HG02763 (cell line): ENCODE data around the gene LOXL4.

Experiments used
- ATAC-seq: cut with Tn5 transposase; IDR thresholded peaks from one replicate; pipeline ENCODE4 v1.9.1; 2021; ENCODE audit warnings: mild to moderate bottlenecking, moderate library complexity; ENCODE audit not compliant: unreplicated experiment

The LOXL4 gene

GRCh38 chr10:98265403-98266378, 2.3 kb downstream of the LOXL4 start:
- no peak for ATAC-seq

- ATAC-seq = no peak
Measured at GRCh38 chr10:98264378-98265065, 3.5 kb downstream of the LOXL4 start.

- no peak for ATAC-seq
Measured at GRCh38 chr10:98263088-98263487, 4.9 kb downstream of the LOXL4 start.

GRCh38 chr10:98262571-98262970, 5.4 kb downstream of the LOXL4 start:
- ATAC-seq = no peak

- no peak for ATAC-seq
Measured at GRCh38 chr10:98261436-98262277, 6.3 kb downstream of the LOXL4 start.

- no peak for ATAC-seq
Measured at GRCh38 chr10:98260752-98261151, 7.2 kb downstream of the LOXL4 start.

GRCh38 chr10:98260350-98260749, 7.6 kb downstream of the LOXL4 start:
- no peak for ATAC-seq

GRCh38 chr10:98259606-98260315, 8.2 kb downstream of the LOXL4 start:
- no peak for ATAC-seq

GRCh38 chr10:98258683-98259454, 9.1 kb downstream of the LOXL4 start:
- ATAC-seq = no peak

GRCh38 chr10:98257961-98258360, 10.0 kb downstream of the LOXL4 start:
- ATAC-seq = no peak

GRCh38 chr10:98257198-98257597, 10.8 kb downstream of the LOXL4 start:
- no peak for ATAC-seq

GRCh38 chr10:98256692-98257091, 11.3 kb downstream of the LOXL4 start:
- ATAC-seq = no peak

GRCh38 chr10:98255146-98255877, 12.7 kb downstream of the LOXL4 start:
- no peak for ATAC-seq

GRCh38 chr10:98254234-98254974, 13.6 kb downstream of the LOXL4 start:
- ATAC-seq = no peak

GRCh38 chr10:98253499-98253898, 14.5 kb downstream of the LOXL4 start:
- no peak for ATAC-seq

- ATAC-seq = no peak
Measured at GRCh38 chr10:98252464-98252863, 15.5 kb downstream of the LOXL4 start.

- ATAC-seq = no peak
Measured at GRCh38 chr10:98251399-98251798, 16.6 kb downstream of the LOXL4 start.

- ATAC-seq = no peak
Measured at GRCh38 chr10:98249134-98249533, 18.9 kb downstream of the LOXL4 start.
